PC-9 (cell line): ENCODE measurements around the gene RBM12. TPM values are rescaled to one million over a fixed set of nuclear protein-coding genes. Genes with fewer than 3 reads are reported as not detected.

ENCODE experiments used
- BruUV-seq: library from RNA; stranded (reverse); fragments of 400-500 nt; replicated peaks from 2 replicates; lab custom pipeline; 2021; lab: Mats Ljungman, UMichigan
- CTCF ChIA-PET: fragments of 300-600 bp; sonication (Branson Sonifier 250); formaldehyde crosslinking; loops from one replicate; lab custom pipeline; 2022; ENCODE audit warnings: antibody characterized with exemption; lab: Charles Lee
- POLR2A ChIA-PET: fragments of 300-600 bp; sonication (Branson Sonifier 250); formaldehyde crosslinking; loops from one replicate; lab custom pipeline; 2022; ENCODE audit warnings: antibody characterized with exemption; ENCODE audit not compliant: unreplicated experiment; lab: Charles Lee
- DNase-seq, 2 experiments: peaks; one replicate each; pipeline versions ENCODE4 v3.0.0 to v3.0.0-alpha.2; 2015 to 2022; ENCODE audit warnings: mixed read lengths in 1 of 2
- H2AFZ ChIP-seq: fragments of 200-600 bp; sonication (generic); 2 replicates; pipeline ENCODE4 v1.8.1; 2017; ENCODE audit warnings: antibody characterized with exemption
- H3F3A ChIP-seq: fragments of 200-600 bp; sonication (generic); 2 replicates; pipeline ENCODE4 v1.8.1; 2017; ENCODE audit warnings: antibody characterized with exemption, mild to moderate bottlenecking, low read depth; ENCODE audit not compliant: insufficient read depth
- H3K27ac ChIP-seq: fragments of 200-600 bp; sonication (generic); 2 replicates; pipeline ENCODE4 v1.6.1; 2016; ENCODE audit warnings: mixed run types
- H3K27me3 ChIP-seq: fragments of 200-600 bp; sonication (generic); 2 replicates; pipeline ENCODE4 v1.6.1; 2016; ENCODE audit warnings: low read depth, mixed run types; ENCODE audit not compliant: insufficient read depth
- H3K36me3 ChIP-seq: fragments of 200-600 bp; sonication (generic); 2 replicates; pipeline ENCODE4 v1.6.1; 2016; ENCODE audit warnings: low read depth, mixed run types
- H3K4me1 ChIP-seq: fragments of 200-600 bp; sonication (generic); replicated peaks from 2 replicates; pipeline ENCODE4 v1.6.1; 2016; ENCODE audit warnings: mixed run types; ENCODE audit not compliant: insufficient read depth
- H3K4me2 ChIP-seq: fragments of 200-600 bp; sonication (generic); 2 replicates; pipeline ENCODE4 v1.6.1; 2017; ENCODE audit warnings: mixed run types
- H3K4me3 ChIP-seq: fragments of 200-600 bp; sonication (generic); 2 replicates; pipeline ENCODE4 v1.6.1; 2016; ENCODE audit warnings: mixed run types
- H3K79me2 ChIP-seq: fragments of 200-600 bp; sonication (generic); 2 replicates; pipeline ENCODE4 v1.6.1; 2017; ENCODE audit warnings: low read depth, mixed run types
- H3K9me2 ChIP-seq: fragments of 200-600 bp; sonication (generic); 2 replicates; pipeline ENCODE4 v1.8.1; 2017; ENCODE audit warnings: mild to moderate bottlenecking; ENCODE audit not compliant: insufficient read depth
- H3K9me3 ChIP-seq: fragments of 200-600 bp; sonication (generic); 2 replicates; pipeline ENCODE4 v1.8.1; 2016; ENCODE audit warnings: low read depth; ENCODE audit not compliant: insufficient read depth
- H4K20me1 ChIP-seq: fragments of 200-600 bp; sonication (generic); 2 replicates; pipeline ENCODE4 v1.8.1; 2017; ENCODE audit not compliant: insufficient read depth
- CTCF ChIP-seq: fragments of 200-600 bp; sonication (generic); conservative IDR thresholded peaks from 2 replicates; pipeline ENCODE4 v1.6.1; 2017; ENCODE audit warnings: mixed run types, antibody characterized with exemption, mild to moderate bottlenecking, moderate library complexity
- EZH2 ChIP-seq: fragments of 200-600 bp; sonication (generic); IDR thresholded peaks from 2 replicates; pipeline ENCODE4 v1.8.0; 2017; ENCODE audit warnings: antibody characterized with exemption, low read depth
- intact Hi-C: fragments of 100-400 bp; cut with micrococcal nuclease; formaldehyde crosslinking; loops from one replicate; pipeline ENCODE4 v1.10.0; 2022; ENCODE audit not compliant: unreplicated experiment
- total RNA-seq: library from RNA; stranded (reverse); gene quantifications from 2 replicates; pipeline ENCODE4 v1.2.3, GENCODE V29; 2021

RBM12 gene
- total RNA-seq, 1 experiment from 2014 or later, result 81.2 TPM

- no TSS peak for BruUV-seq
- no peaks in the 10 kb centered on the region for H3K9me3 ChIP-seq
- H4K20me1 ChIP-seq, result no peaks in the 10 kb centered on the region
- no peak overlapping the region for H3K4me2 ChIP-seq
- no peak overlapping the region for H3K27ac ChIP-seq
- peaks cover 13% of the 10 kb centered on the region; the same call in 1 of the 2 replicates for H3K36me3 ChIP-seq
- H3F3A ChIP-seq, result peaks cover 5% of the 10 kb centered on the region; the same call in 1 of the 2 replicates
- no peaks in the 10 kb centered on the region for H3K9me2 ChIP-seq
- H2AFZ ChIP-seq, result no peak overlapping the region
- intact Hi-C loops, result no loop called here
- TF ChIP-seq EZH2, result no peak
- no peak for TF ChIP-seq CTCF
- H3K79me2 ChIP-seq, result peaks cover 13% of the 10 kb centered on the region
- H3K4me1 ChIP-seq, result 0 out of 2 replicates have a peak, but pooled peaks cover 3% of the 10 kb centered on the region
- no peak for DNase-seq
- POLR2A ChIA-PET, result no interaction called here
- CTCF ChIA-PET, result interaction anchor here (0.6 kb wide), 1 partner anchor 14 kb away, joined by 3 read pairs; no protein-coding TSS in a partner anchor
- no peak overlapping the region for H3K4me3 ChIP-seq
- H3K27me3 ChIP-seq, result no peaks in the 10 kb centered on the region
Observed at GRCh38 chr20:35600176-35600992, 64.3 kb downstream of the RBM12 start.

- peaks cover 7% of the 10 kb centered on the region; the same call in 1 of the 2 replicates for H3K79me2 ChIP-seq
- BruUV-seq, result no TSS peak
- H3F3A ChIP-seq, result peaks cover 5% of the 10 kb centered on the region; the same call in 1 of the 2 replicates
- no peak overlapping the region for H3K27ac ChIP-seq
- H3K36me3 ChIP-seq, result peaks cover 13% of the 10 kb centered on the region; the same call in 1 of the 2 replicates
- no peak overlapping the region for H3K4me2 ChIP-seq
- no peak for DNase-seq
- no peaks in the 10 kb centered on the region for H3K9me2 ChIP-seq
- no peaks in the 10 kb centered on the region for H3K9me3 ChIP-seq
- ChIA-PET POLR2A (no interaction called here), CTCF (no interaction called here)
- no peaks in the 10 kb centered on the region for H3K27me3 ChIP-seq
- no peaks in the 10 kb centered on the region for H4K20me1 ChIP-seq
- no peak overlapping the region for H2AFZ ChIP-seq
- TF ChIP-seq CTCF, result no peak
- no peak for TF ChIP-seq EZH2
- intact Hi-C loops, result no loop called here
- H3K4me3 ChIP-seq, result no peak overlapping the region
- H3K4me1 ChIP-seq, result 0 out of 2 replicates have a peak, but pooled peaks cover 3% of the 10 kb centered on the region
Observed at GRCh38 chr20:35599776-35600120, 65.0 kb downstream of the RBM12 start.

Other genes with a start within 250 kb of the RBM12 start
- gene GDF5, start 226.7 kb downstream of the RBM12 start, total RNA-seq, result 0.33 TPM in 1 of 2 replicates, not detected in the other
- gene CEP250, start 209.3 kb downstream of the RBM12 start, total RNA-seq, result 63.6 and 79.5 TPM in 2 replicates
- gene C20orf173, start 135.2 kb downstream of the RBM12 start, total RNA-seq, result not detected in 2 replicates
- 341 and 435 TPM in 2 replicates for gene ERGIC3, start 122.8 kb downstream of the RBM12 start, total RNA-seq
- 14.1 and 22.9 TPM in 2 replicates for gene SPAG4, start 49.1 kb downstream of the RBM12 start, total RNA-seq
- gene CPNE1, start within 50 bp of the RBM12 start, total RNA-seq, result 271 and 311 TPM in 2 replicates
- gene NFS1, start 34.5 kb upstream of the RBM12 start, total RNA-seq, result 56.9 and 65.0 TPM in 2 replicates
- 175 and 271 TPM in 2 replicates for gene ROMO1, start 34.5 kb upstream of the RBM12 start, total RNA-seq
- 354 and 379 TPM in 2 replicates for gene RBM39, start 77.4 kb upstream of the RBM12 start, total RNA-seq
- 59.8 and 60.2 TPM in 2 replicates for gene PHF20, start 107.1 kb upstream of the RBM12 start, total RNA-seq